NCI-H146 treated with DMSO at 0.1 percent for 48 hours (cell line): ENCODE results near the gene HSF4.

Source experiments
- DNase-seq: peaks from one replicate; lab custom pipeline; 2025; ENCODE audit not compliant: unreplicated experiment; lab: John Stamatoyannopoulos, UW

HSF4 gene

DNA sequence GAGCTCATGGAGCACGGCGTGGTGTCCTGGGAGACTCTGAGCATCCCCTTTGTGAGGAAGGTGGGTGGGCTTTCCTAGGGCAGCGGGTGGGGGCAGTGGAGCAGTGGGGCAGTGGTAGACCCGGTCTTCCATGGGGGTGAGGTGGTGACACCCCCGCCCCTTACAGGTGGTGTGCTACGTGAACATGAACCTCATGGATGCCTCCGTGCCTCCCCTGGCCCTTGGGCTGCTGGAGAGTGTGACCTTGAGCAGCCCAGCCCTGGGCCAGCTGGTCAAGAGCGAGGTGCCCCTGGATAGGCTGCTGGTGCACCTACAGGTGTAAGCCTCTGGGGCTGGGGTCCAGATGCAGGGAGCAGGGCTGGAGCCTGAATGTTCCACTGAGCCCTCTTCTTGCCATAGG is 35.9 kb downstream of the HSF4 start:
- DNase-seq = no peak

GRCh38 chr16:67201411-67202345 is 37.1 kb downstream of the HSF4 start:
- no peak for DNase-seq

GRCh38 chr16:67202426-67202825 is 37.9 kb downstream of the HSF4 start:
- no peak for DNase-seq

DNA sequence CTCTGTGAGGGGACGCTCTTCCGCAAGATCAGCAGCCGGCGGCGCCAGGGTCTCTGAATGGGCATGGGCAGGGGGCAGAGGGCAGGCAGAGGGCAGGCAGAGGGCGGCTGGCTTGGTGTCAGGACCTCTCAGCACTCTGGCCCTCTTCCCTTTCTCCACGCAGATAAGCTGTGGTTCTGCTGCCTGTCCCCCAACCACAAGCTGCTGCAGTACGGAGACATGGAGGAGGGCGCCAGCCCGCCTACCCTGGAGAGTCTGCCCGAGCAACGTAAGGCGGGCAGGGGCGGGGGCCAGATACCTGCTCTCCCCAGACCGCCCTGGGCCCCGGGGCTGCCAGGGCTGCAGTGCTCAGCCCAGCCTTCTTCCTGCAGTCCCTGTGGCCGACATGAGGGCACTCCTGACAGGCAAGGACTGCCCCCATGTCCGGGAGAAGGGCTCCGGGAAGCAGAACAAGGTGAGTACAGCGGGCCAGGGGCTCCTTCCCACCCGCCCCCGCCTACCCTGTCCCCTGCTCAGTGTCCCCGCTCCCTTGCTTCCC is 38.5 kb downstream of the HSF4 start:
- no peak for DNase-seq

DNA sequence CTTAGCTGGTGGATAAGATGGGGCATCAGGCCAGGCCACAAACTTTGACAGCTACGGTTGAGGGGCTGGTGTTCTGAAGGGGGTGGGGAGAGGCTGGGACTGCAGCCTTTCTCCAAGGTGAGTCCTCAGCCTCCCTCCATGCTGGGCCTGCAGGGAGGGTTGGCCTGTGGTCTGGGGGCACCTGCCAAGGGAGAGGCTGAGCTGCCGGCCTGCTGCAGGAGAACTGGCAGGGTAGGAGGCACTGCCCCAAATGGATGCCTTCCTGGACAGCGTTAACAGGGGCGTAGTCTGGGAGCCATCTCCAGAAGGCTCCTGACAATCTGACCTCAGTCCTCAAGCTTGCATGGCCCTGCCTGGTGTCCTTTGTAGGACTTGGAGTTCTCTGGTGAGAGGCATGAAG is 39.5 kb downstream of the HSF4 start:
- DNase-seq = no peak

- DNase-seq = no peak
Measured at GRCh38 chr16:67206129-67206837, 41.7 kb downstream of the HSF4 start.

- DNase-seq = no peak
Measured at GRCh38 chr16:67206838-67207248, 42.3 kb downstream of the HSF4 start.

- DNase-seq = no peak
Measured at GRCh38 chr16:67207249-67208091, 42.9 kb downstream of the HSF4 start.

DNA sequence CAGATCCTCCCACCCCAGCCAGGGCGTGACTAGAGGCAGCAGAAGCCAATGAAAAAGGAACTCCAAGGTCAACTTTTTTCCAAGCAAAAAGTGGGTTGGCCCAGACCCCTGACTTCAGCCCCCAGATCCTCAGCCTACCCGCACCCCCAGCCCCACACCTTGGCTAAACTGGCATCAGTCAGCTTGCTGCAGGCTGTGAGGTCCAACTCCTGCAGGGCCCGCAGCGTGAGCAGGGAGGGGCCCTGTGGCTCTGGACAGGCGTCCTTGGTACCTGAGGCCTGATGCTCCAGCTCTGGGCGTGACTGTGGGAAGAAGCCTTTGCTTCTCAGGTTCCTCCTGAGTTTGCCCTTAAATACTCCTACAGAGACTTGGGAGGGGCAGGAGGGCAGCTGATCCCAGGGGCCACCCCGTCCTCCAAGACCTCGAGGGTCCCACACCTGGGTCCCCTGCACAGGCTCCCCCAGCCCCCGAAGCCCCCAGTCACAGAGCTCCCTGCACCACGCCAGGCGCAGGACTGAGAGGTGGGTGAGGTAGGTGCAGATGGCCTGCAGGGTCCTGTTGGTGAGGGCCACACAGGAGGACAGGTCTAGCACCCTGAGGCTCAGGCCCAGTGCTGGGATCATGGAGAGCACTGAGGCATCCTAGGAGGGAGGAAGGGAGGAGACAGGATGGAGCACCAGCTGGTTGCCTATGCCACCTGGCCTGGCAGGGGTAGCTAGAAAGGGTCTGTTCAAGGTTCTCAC is 43.8 kb downstream of the HSF4 start:
- DNase-seq = no peak

DNA sequence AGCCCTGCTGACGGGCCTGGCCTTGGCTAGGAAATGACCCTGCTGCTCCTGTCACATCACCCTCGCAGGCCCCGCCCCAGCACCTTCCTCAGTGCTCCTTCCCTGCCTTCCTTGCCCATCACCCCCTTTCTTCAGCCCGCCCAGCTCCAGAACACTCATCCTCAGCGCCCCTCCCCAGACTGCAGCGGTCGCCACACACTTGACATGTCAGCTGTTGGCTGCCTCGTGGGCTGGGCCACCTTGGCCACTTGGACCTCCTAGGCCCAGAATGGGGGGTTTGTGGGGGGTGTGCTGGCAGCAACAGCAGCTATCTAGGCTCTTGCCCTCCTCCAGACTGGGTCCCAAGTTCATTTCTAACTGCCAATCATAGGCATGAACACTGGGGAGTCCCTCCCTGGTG is 45.0 kb downstream of the HSF4 start:
- no peak for DNase-seq

DNA sequence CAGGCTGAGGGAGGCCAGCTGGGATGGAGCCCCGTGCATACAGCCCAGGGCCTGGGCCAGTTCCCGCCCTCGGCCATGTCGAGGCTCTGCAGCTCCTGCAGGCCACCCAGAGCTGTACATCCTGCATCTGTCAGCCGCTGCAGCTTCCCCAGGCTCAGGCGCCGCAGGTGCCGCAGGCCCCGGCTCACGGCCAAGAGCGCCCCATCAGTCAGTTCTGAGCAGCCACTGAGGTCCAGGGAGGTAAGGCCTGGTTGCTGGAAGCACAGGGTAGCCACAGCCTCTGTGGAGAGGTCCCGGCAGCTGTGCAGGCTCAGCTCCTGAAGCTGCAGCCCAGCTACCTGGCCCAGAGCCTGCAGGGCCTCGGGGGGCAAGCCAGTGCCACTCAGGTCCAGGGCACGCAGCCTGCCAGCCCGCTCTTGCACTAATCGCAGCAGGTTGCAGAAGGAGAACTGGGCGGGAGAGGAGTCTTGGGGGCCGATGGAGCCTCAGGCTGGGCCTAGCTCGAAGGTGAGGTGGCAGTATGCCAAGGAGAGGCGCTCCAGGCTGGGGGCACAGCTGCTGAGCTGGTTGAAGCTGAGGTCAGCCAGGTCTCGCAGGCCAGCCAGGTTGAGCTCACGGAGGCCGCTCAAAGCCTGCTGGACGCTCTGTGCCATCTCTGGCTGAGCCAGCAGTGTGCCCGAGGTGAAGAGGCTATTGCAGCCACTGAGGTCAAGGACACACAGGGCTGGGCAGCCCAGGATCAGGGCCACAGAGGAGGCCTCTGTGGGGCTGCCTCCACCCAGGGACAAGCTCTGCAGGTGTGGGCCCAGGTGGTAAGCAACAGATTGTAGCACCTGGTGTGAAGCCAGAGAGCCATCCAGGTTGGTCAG is 45.8 kb downstream of the HSF4 start:
- DNase-seq = no peak

GRCh38 chr16:67211674-67212073 is 47.1 kb downstream of the HSF4 start:
- DNase-seq = no peak

DNA sequence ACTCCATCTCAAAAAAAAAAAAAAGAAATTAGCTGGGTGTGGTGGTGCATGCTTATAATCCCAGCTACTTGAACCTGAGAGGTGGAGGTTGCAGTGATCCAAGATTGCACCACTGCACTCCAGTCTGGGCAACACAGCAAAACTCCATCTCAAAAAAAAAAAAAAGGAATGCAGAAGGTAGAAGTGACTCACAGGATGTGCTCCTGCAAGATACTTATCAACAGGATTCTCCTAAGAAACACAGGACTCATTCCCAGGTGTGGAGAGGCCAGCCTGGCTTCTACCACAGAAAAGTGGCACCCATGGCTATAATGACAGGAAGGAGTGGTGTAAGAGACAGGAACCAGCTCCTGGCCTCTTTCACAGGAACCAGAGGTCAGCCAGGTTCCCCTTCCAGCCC is 48.2 kb downstream of the HSF4 start:
- no peak for DNase-seq

DNA sequence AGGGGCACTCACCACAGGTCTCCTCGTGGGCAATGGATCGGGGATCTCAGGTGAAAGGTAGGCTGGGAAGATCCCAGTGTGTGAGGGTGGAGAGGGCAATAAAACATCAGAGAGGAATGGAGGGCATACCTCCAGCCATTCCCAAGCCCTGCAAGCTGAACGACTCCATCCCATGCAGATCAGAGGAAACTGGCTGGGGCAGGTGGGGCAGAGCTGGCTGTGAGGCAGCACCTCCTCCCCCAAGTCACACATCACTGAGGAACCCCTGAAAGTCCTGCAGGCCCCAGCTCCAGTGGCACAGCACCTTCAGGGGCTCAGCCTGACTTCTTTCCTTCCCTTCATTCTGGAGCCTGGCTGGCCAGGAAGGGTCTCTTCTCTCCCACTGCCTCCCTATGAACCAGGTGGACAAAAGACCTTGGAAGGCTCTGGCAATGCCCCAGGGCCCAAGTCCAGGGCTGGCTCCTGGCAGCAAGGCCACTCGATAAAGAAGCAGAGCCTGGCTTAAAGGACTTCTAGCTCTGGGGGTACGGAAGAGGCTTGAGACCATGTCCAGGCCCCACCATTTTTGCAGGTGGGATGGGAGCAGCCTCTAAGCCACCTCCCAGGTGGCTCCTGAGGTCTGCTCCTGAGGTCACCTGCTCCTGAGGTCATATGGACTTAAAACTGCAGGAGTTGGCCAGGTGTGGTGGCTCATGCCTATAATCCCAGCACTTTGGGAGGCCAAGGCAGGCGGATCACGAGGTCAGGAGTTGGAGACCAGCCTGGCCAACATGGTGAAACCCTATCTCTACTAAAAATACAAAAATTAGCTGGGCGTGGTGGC is 48.9 kb downstream of the HSF4 start:
- DNase-seq = no peak

GRCh38 chr16:67215706-67216105 is 51.2 kb downstream of the HSF4 start:
- DNase-seq = no peak

DNA sequence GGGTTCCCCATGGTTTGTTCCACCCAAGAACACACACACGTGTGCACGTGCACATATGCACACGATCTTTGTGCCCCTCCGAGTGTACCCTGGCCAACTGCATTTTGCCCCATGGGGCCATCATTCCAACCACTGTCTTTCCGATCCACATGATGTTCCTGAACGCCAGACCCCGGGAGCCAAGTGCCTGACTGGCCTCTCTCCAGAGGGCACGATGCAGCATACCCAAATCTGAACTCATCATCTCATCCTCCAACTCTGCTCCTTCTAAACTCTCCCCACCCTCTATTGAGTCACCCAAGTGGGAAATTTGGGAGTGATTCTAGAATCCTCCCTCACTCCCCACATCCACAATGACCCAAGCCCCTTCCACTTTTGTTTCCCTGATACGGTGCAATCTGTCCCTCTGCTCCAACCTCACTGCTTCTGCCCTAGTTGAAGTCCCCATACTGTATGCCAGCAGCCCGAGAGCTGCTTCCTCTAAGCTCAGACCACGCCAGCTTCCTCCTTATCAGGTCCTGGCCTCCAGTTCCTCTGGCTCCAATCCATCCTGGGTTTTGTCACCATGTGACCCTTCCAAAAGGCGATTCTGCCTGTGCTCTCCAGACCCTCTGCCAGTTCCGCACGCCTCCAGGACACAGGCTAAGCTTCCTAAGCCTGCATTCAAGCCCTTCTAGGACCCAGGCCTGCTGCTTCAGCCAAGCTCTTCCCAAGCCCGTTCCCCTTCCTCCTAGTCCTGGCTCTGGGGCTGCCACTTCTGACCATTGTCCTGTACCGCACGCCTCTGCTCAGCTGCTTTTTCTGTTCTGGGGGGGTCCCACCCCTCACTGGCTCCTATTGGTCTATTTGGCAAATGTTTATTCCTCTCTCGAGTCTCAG is 52.3 kb downstream of the HSF4 start:
- no peak for DNase-seq
